BLaER1 (cell line): ENCODE results near the gene NR0B2.
A peak's percentile ranks its signal among the peaks of the same experiment; 100 is the strongest.
"Not testable (repeated sequence)": the region's sequence is repeated elsewhere in the genome, so short reads cannot be mapped to it uniquely, and the experiment has no call there.

Source experiments
- H3K27ac ChIP-seq: shearing (Covaris generic); formaldehyde crosslinking; 2 replicates; pipeline ENCODE4 v1.8.1; 2022
- H3K27me3 ChIP-seq: shearing (Covaris generic); formaldehyde crosslinking; 2 replicates; pipeline ENCODE4 v1.8.1; 2022
- H3K36me3 ChIP-seq: shearing (Covaris generic); formaldehyde crosslinking; 2 replicates; pipeline ENCODE4 v1.8.1; 2022
- H3K4me1 ChIP-seq: shearing (Covaris generic); formaldehyde crosslinking; 2 replicates; pipeline ENCODE4 v1.8.1; 2022
- H3K4me2 ChIP-seq: shearing (Covaris generic); formaldehyde crosslinking; 2 replicates; pipeline ENCODE4 v1.8.1; 2022
- H3K4me3 ChIP-seq: shearing (Covaris generic); formaldehyde crosslinking; 2 replicates; pipeline ENCODE4 v1.8.1; 2022
- H3K9ac ChIP-seq: shearing (Covaris generic); formaldehyde crosslinking; 2 replicates; pipeline ENCODE4 v1.8.1; 2022
- H3K9me3 ChIP-seq: shearing (Covaris generic); formaldehyde crosslinking; 2 replicates; pipeline ENCODE4 v1.8.1; 2022
- H4K20me1 ChIP-seq: shearing (Covaris generic); formaldehyde crosslinking; 2 replicates; pipeline ENCODE4 v1.8.1; 2022
- Cebpa-rat ChIP-seq: shearing (Covaris generic); IDR thresholded peaks from 2 replicates; pipeline ENCODE4 v1.8.1; 2022

The NR0B2 gene

GRCh38 chr1:26951216-26951615 lies 37.4 kb upstream of the NR0B2 start:
- TF ChIP-seq Cebpa-rat: no peak
- Histone ChIP-seq H3K36me3 (peaks cover 30% of the 10 kb centered on the region), H3K4me3 (no peak overlapping the region)

GRCh38 chr1:26950602-26951001 lies 36.8 kb upstream of the NR0B2 start:
- Histone ChIP-seq H3K9ac (no peak overlapping the region), H3K27me3 (no peaks in the 10 kb centered on the region), H3K9me3 (no peaks in the 10 kb centered on the region), H3K4me1 (peaks cover 17% of the 10 kb centered on the region), H3K4me2 (peak overlapping the region; percentile 40), H3K36me3 (peaks cover 36% of the 10 kb centered on the region), H3K27ac (0 out of 2 replicates have a peak overlapping the region, but pooled peaks have one; percentile 2), H4K20me1 (peaks cover 12% of the 10 kb centered on the region; the same call in 1 of the 2 replicates), H3K4me3 (no peak overlapping the region)
- no peak for TF ChIP-seq Cebpa-rat

More at GRCh38 chr1:26951216-26951615, 37.4 kb upstream of the NR0B2 start:
- Histone ChIP-seq H3K9me3 (peaks cover 4% of the 10 kb centered on the region), H3K4me1 (peaks cover 17% of the 10 kb centered on the region), H3K4me2 (no peak overlapping the region), H4K20me1 (0 out of 2 replicates have a peak, but pooled peaks cover 6% of the 10 kb centered on the region), H3K9ac (no peak overlapping the region), H3K27ac (0 out of 2 replicates have a peak overlapping the region, but pooled peaks have one; percentile 2), H3K27me3 (no peaks in the 10 kb centered on the region)

- peaks cover 17% of the 10 kb centered on the region for H3K4me1 ChIP-seq
- H3K27me3 ChIP-seq: no peaks in the 10 kb centered on the region
- H3K9me3 ChIP-seq: no peaks in the 10 kb centered on the region
- H4K20me1 ChIP-seq: peaks cover 13% of the 10 kb centered on the region; the same call in 1 of the 2 replicates
- H3K9ac ChIP-seq: no peak overlapping the region
- peak overlapping the region; percentile 40 for H3K4me2 ChIP-seq
- H3K36me3 ChIP-seq: peaks cover 43% of the 10 kb centered on the region
- TF ChIP-seq Cebpa-rat: no peak
- H3K27ac ChIP-seq: no peak overlapping the region
- H3K4me3 ChIP-seq: no peak overlapping the region
Observed at GRCh38 chr1:26949926-26950319, 36.1 kb upstream of the NR0B2 start.

- peak overlapping the region; percentile 40 for H3K4me2 ChIP-seq
- peaks cover 48% of the 10 kb centered on the region for H3K36me3 ChIP-seq
- H3K27me3 ChIP-seq: no peaks in the 10 kb centered on the region
- H4K20me1 ChIP-seq: peaks cover 13% of the 10 kb centered on the region; the same call in 1 of the 2 replicates
- no peak overlapping the region for H3K9ac ChIP-seq
- H3K27ac ChIP-seq: no peak overlapping the region
- TF ChIP-seq Cebpa-rat: no peak
- H3K9me3 ChIP-seq: no peaks in the 10 kb centered on the region
- peaks cover 17% of the 10 kb centered on the region for H3K4me1 ChIP-seq
- H3K4me3 ChIP-seq: no peak overlapping the region
Observed at GRCh38 chr1:26949266-26949925, 35.6 kb upstream of the NR0B2 start.

- H3K4me2 ChIP-seq, H3K9me3 ChIP-seq, H3K27ac ChIP-seq, H3K4me3 ChIP-seq, H3K27me3 ChIP-seq, H3K9ac ChIP-seq: not testable (repeated sequence)
- H3K4me1 ChIP-seq: peaks cover 17% of the 10 kb centered on the region
- peaks cover 55% of the 10 kb centered on the region for H3K36me3 ChIP-seq
- H4K20me1 ChIP-seq: peaks cover 15% of the 10 kb centered on the region; the same call in 1 of the 2 replicates
Observed at GRCh38 chr1:26948725-26949057, 34.9 kb upstream of the NR0B2 start.

- peaks cover 17% of the 10 kb centered on the region for H3K4me1 ChIP-seq
- TF ChIP-seq Cebpa-rat: no peak
- no peaks in the 10 kb centered on the region for H3K9me3 ChIP-seq
- peaks cover 75% of the 10 kb centered on the region for H3K36me3 ChIP-seq
- peaks cover 34% of the 10 kb centered on the region; the same call in 1 of the 2 replicates for H4K20me1 ChIP-seq
- no peak overlapping the region for H3K9ac ChIP-seq
- no peak overlapping the region for H3K4me3 ChIP-seq
- no peak overlapping the region for H3K27ac ChIP-seq
- no peaks in the 10 kb centered on the region for H3K27me3 ChIP-seq
- no peak overlapping the region for H3K4me2 ChIP-seq
Observed at GRCh38 chr1:26946270-26946669, 32.5 kb upstream of the NR0B2 start.

DNA sequence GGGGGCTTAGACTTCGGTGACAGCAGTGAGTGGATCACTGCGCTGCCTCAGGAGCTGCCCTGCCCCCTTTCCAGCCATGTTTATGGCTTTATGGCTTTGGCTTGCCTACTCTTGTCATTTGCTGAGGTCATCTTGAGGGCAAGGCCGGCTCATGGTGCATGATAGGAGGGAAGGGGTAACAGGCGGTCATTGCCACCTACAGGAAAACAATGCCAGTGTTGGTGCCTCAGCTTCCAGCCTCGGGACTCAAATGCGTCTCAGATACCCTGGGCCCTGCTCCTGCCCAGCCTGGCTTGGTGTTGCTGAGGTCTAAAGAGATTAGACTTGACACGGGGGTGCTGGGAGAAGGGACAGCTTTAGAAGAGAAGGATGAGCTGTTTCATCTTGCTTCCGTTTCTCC lies 32.0 kb upstream of the NR0B2 start:
- H3K36me3 ChIP-seq: peaks cover 81% of the 10 kb centered on the region
- TF ChIP-seq Cebpa-rat: no peak
- H3K4me3 ChIP-seq: no peak overlapping the region
- H3K27me3 ChIP-seq: no peaks in the 10 kb centered on the region
- no peaks in the 10 kb centered on the region for H3K9me3 ChIP-seq
- H3K4me2 ChIP-seq: no peak overlapping the region
- H4K20me1 ChIP-seq: peaks cover 39% of the 10 kb centered on the region; the same call in 1 of the 2 replicates
- peaks cover 12% of the 10 kb centered on the region for H3K4me1 ChIP-seq
- H3K9ac ChIP-seq: no peak overlapping the region
- H3K27ac ChIP-seq: no peak overlapping the region

- Histone ChIP-seq H3K4me1 (peaks cover 6% of the 10 kb centered on the region), H3K4me3 (no peak overlapping the region), H3K9ac (no peak overlapping the region), H3K4me2 (no peak overlapping the region), H3K27me3 (no peaks in the 10 kb centered on the region), H3K36me3 (peaks cover 87% of the 10 kb centered on the region), H4K20me1 (peaks cover 45% of the 10 kb centered on the region), H3K27ac (no peak overlapping the region), H3K9me3 (no peaks in the 10 kb centered on the region)
- no peak for TF ChIP-seq Cebpa-rat
Observed at GRCh38 chr1:26945138-26945537, 31.4 kb upstream of the NR0B2 start.

- Histone ChIP-seq H3K27ac (no peak overlapping the region), H3K4me1 (no peaks in the 10 kb centered on the region), H3K9me3 (no peaks in the 10 kb centered on the region), H3K9ac (no peak overlapping the region), H3K27me3 (no peaks in the 10 kb centered on the region), H3K36me3 (peaks cover 100% of the 10 kb centered on the region), H3K4me3 (no peak overlapping the region), H3K4me2 (no peak overlapping the region), H4K20me1 (peaks cover 70% of the 10 kb centered on the region)
- TF ChIP-seq Cebpa-rat: no peak
Observed at GRCh38 chr1:26942656-26943055, 28.9 kb upstream of the NR0B2 start.

DNA sequence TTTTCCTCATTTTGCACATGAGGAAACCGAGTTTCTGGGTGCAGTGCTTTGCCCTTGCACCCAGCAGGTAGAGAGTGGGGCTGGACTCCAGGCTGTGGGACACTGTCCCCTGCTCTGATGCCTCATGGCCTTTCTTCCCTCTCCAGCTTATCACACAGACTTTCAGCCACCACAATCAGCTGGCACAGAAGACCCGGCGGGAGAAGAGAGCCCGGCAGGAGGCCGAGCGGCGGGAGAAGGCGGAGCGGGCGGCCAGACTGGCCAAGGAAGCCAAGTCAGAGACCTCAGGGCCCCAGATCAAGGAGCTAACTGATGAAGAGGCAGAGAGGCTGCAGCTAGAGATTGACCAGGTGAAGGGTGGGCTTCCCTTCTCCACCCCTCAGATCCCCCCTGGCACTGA lies 27.5 kb upstream of the NR0B2 start:
- no peak for TF ChIP-seq Cebpa-rat
- H3K4me2 ChIP-seq: no peak overlapping the region
- no peak overlapping the region for H3K27ac ChIP-seq
- H4K20me1 ChIP-seq: peaks cover 77% of the 10 kb centered on the region
- no peaks in the 10 kb centered on the region for H3K27me3 ChIP-seq
- H3K4me3 ChIP-seq: no peak overlapping the region
- H3K36me3 ChIP-seq: peaks cover 100% of the 10 kb centered on the region
- H3K4me1 ChIP-seq: no peaks in the 10 kb centered on the region
- no peaks in the 10 kb centered on the region for H3K9me3 ChIP-seq
- no peak overlapping the region for H3K9ac ChIP-seq
